Measurements from ENCODE around the gene CRMP1.

The CRMP1 gene

DNA sequence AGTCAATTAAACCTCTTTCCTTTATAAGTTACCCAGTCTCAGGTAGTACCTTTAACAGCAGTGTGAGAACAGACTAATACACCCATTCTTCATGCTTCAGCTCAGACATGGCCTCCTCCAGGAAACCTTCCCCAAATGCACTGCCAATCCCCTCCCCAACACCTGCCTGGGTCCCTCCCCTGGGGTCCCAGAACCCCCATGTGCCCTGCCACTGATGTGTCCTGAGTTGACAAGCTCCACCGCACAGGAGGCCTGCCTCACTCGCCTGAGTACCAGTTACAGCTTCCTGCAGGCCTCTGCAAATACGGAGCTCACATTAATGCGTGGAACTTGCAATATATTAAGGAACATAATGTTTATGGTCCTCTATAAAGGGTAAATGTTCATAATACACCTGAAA is 34.9 kb upstream of the CRMP1 start:
- Histone ChIP-seq H3K4ac (ENCODE audit: low read depth, low read length) (no peak overlapping the region), H3K4me1 (ENCODE audit: control insufficient read depth, low read depth, low read length) (no peaks in the 10 kb centered on the region), H3K79me1 (ENCODE audit: low read length) (no peaks in the 10 kb centered on the region), H3K27me3 (ENCODE audit: insufficient read depth, low read length, poor library complexity) (no peaks in the 10 kb centered on the region), H3K36me3 (ENCODE audit: control insufficient read depth, insufficient read depth, low read length) (no peaks in the 10 kb centered on the region), H2BK15ac (replicated peaks; ENCODE audit: low read depth) (no peak overlapping the region), H2BK120ac (ENCODE audit: low read depth, low read length) (no peak overlapping the region), H3K4me2 (ENCODE audit: low read length) (no peak overlapping the region), H4K5ac (ENCODE audit: low read length) (no peak overlapping the region), H3K79me2 (ENCODE audit: control insufficient read depth, insufficient read depth, low read length) (no peaks in the 10 kb centered on the region), H2BK5ac (ENCODE audit: low read length) (no peak overlapping the region), H3K9ac (ENCODE audit: low read length) (no peak overlapping the region), H3K27ac (ENCODE audit: low read depth, low read length) (no peak overlapping the region), H3K23ac (ENCODE audit: low read length) (no peak overlapping the region), H3K56ac (ENCODE audit: low read length) (no peak overlapping the region), H3K4me3 (ENCODE audit: low read length) (no peak overlapping the region), H2AK5ac (ENCODE audit: low read length) (no peak overlapping the region), H3K18ac (ENCODE audit: low read length) (no peak overlapping the region), H4K8ac (ENCODE audit: low read depth, low read length) (no peak overlapping the region)
- DNase-seq = no peak
- WGBS (ENCODE audit: extremely low coverage, insufficient coverage, low lambda C conversion rate) = no CpG with 5 or more reads among the region's 4 CpGs

GRCh38 chr4:5927116-5927515 is 34.2 kb upstream of the CRMP1 start:
- Histone ChIP-seq H3K4me2 (ENCODE audit: low read length) (no peak overlapping the region), H3K9ac (ENCODE audit: low read length) (no peak overlapping the region), H2AK5ac (ENCODE audit: low read length) (no peak overlapping the region), H3K56ac (ENCODE audit: low read length) (no peak overlapping the region), H3K27ac (ENCODE audit: low read depth, low read length) (no peak overlapping the region), H4K8ac (ENCODE audit: low read depth, low read length) (no peak overlapping the region), H3K4ac (ENCODE audit: low read depth, low read length) (no peak overlapping the region), H3K4me1 (ENCODE audit: control insufficient read depth, low read depth, low read length) (no peaks in the 10 kb centered on the region), H3K79me1 (ENCODE audit: low read length) (no peaks in the 10 kb centered on the region), H3K4me3 (ENCODE audit: low read length) (no peak overlapping the region), H3K79me2 (ENCODE audit: control insufficient read depth, insufficient read depth, low read length) (no peaks in the 10 kb centered on the region), H4K5ac (ENCODE audit: low read length) (no peak overlapping the region), H3K27me3 (ENCODE audit: insufficient read depth, low read length, poor library complexity) (no peaks in the 10 kb centered on the region), H3K18ac (ENCODE audit: low read length) (no peak overlapping the region), H2BK5ac (ENCODE audit: low read length) (no peak overlapping the region), H2BK120ac (ENCODE audit: low read depth, low read length) (no peak overlapping the region), H2BK15ac (replicated peaks; ENCODE audit: low read depth) (no peak overlapping the region), H3K36me3 (ENCODE audit: control insufficient read depth, insufficient read depth, low read length) (no peaks in the 10 kb centered on the region), H3K23ac (ENCODE audit: low read length) (no peak overlapping the region)
- no CpG with 5 or more reads among the region's 3 CpGs for WGBS (ENCODE audit: extremely low coverage, insufficient coverage, low lambda C conversion rate)
- DNase-seq = no peak

DNA sequence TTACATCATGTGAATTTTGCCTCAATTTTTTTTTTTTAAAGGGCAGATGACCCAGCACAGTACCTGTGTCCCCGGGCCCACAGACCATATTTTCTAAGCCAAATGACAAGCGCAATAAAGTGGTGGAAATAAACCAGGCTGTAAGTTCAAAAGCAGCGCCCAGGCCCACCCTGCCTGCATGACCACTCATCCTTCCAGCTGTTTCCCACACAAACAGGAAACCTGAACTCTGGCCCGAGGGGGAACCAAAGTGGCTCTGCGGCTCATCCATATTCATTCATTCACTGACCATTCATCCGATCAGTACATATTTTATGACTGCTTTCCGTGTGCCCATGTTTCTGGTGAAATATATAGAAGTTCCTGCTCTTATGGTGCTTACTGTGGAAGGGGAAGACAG is 33.7 kb upstream of the CRMP1 start:
- Histone ChIP-seq H2BK120ac (ENCODE audit: low read depth, low read length) (no peak overlapping the region), H3K4me2 (ENCODE audit: low read length) (no peak overlapping the region), H3K36me3 (ENCODE audit: control insufficient read depth, insufficient read depth, low read length) (no peaks in the 10 kb centered on the region), H2BK5ac (ENCODE audit: low read length) (no peak overlapping the region), H3K27me3 (ENCODE audit: insufficient read depth, low read length, poor library complexity) (no peaks in the 10 kb centered on the region), H3K23ac (ENCODE audit: low read length) (no peak overlapping the region), H3K4me1 (ENCODE audit: control insufficient read depth, low read depth, low read length) (no peaks in the 10 kb centered on the region), H3K79me1 (ENCODE audit: low read length) (no peaks in the 10 kb centered on the region), H3K27ac (ENCODE audit: low read depth, low read length) (no peak overlapping the region), H3K79me2 (ENCODE audit: control insufficient read depth, insufficient read depth, low read length) (no peaks in the 10 kb centered on the region), H3K4me3 (ENCODE audit: low read length) (no peak overlapping the region), H4K5ac (ENCODE audit: low read length) (no peak overlapping the region), H2BK15ac (replicated peaks; ENCODE audit: low read depth) (no peak overlapping the region), H4K8ac (ENCODE audit: low read depth, low read length) (no peak overlapping the region), H3K56ac (ENCODE audit: low read length) (no peak overlapping the region), H3K9ac (ENCODE audit: low read length) (no peak overlapping the region), H2AK5ac (ENCODE audit: low read length) (no peak overlapping the region), H3K4ac (ENCODE audit: low read depth, low read length) (no peak overlapping the region), H3K18ac (ENCODE audit: low read length) (no peak overlapping the region)
- DNase-seq = no peak
- WGBS (ENCODE audit: extremely low coverage, insufficient coverage, low lambda C conversion rate) = no CpG with 5 or more reads among the region's 7 CpGs

DNA sequence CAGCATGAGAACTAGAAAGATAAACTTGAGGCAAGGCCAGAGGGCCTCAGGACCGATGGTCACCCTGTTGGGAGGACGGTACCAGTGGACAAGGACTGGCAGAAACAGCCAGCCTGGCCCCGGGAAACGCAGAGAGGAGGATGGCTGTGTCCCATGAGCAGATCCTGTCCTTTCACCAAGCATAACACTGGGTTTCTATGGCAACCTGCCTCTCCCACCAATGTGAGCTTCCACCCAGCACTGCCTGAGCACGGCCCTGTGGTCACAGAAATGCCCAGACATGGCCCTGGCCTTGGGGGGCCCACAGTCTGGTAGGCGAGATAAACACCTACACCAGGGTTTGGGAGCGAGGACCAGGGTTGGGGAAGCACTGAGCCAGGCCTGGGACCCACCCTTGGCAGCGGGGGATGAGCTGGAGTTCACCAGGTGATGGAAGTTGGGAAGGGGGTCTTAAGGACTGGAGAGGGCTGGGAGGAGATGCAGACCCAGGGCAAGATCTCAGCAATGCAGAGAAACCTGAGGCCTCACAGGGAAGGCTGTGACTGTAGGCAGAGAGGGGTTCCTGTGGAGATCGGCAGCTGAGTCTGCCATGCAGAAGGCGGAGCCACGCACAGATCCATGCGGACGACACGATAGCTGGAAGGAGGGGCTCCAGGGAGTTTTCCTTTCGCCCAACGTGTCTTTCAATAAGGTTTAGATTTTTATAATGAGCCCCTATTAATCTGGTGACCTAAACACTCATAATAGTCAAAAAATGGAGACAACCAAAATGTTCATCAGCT is 32.7 kb upstream of the CRMP1 start:
- no peaks in the 10 kb centered on the region for H3K27me3 ChIP-seq (ENCODE audit: insufficient read depth, low read length, poor library complexity)

GRCh38 chr4:5924461-5925125 is 31.7 kb upstream of the CRMP1 start:
- H2BK5ac ChIP-seq (ENCODE audit: low read length) = no peak overlapping the region
- H2AK5ac ChIP-seq (ENCODE audit: low read length) = no peak overlapping the region
- no peak overlapping the region for H3K23ac ChIP-seq (ENCODE audit: low read length)
- H3K79me1 ChIP-seq (ENCODE audit: low read length) = no peaks in the 10 kb centered on the region
- H2BK15ac ChIP-seq (replicated peaks; ENCODE audit: low read depth) = no peak overlapping the region
- no peak for DNase-seq
- no peak overlapping the region for H2BK120ac ChIP-seq (ENCODE audit: low read depth, low read length)
- no peak overlapping the region for H3K9ac ChIP-seq (ENCODE audit: low read length)
- H3K79me2 ChIP-seq (ENCODE audit: control insufficient read depth, insufficient read depth, low read length) = no peaks in the 10 kb centered on the region
- no peak overlapping the region for H3K27ac ChIP-seq (ENCODE audit: low read depth, low read length)
- H4K5ac ChIP-seq (ENCODE audit: low read length) = no peak overlapping the region
- no peak overlapping the region for H4K8ac ChIP-seq (ENCODE audit: low read depth, low read length)
- H3K18ac ChIP-seq (ENCODE audit: low read length) = no peak overlapping the region
- H3K36me3 ChIP-seq (ENCODE audit: control insufficient read depth, insufficient read depth, low read length) = no peaks in the 10 kb centered on the region
- H3K4ac ChIP-seq (ENCODE audit: low read depth, low read length) = no peak overlapping the region
- no peak overlapping the region for H3K4me2 ChIP-seq (ENCODE audit: low read length)
- no peaks in the 10 kb centered on the region for H3K4me1 ChIP-seq (ENCODE audit: control insufficient read depth, low read depth, low read length)
- H3K4me3 ChIP-seq (ENCODE audit: low read length) = no peak overlapping the region
- no peaks in the 10 kb centered on the region for H3K27me3 ChIP-seq (ENCODE audit: insufficient read depth, low read length, poor library complexity)
- H3K56ac ChIP-seq (ENCODE audit: low read length) = no peak overlapping the region
- no CpG with 5 or more reads among the region's 12 CpGs for WGBS (ENCODE audit: extremely low coverage, insufficient coverage, low lambda C conversion rate)

More for the DNA sequence above, 32.7 kb upstream of the CRMP1 start:
- no peaks in the 10 kb centered on the region for H3K4me1 ChIP-seq (ENCODE audit: control insufficient read depth, low read depth, low read length)
- H3K4ac ChIP-seq (ENCODE audit: low read depth, low read length) = no peak overlapping the region
- H3K9ac ChIP-seq (ENCODE audit: low read length) = no peak overlapping the region
- H3K18ac ChIP-seq (ENCODE audit: low read length) = no peak overlapping the region
- no peaks in the 10 kb centered on the region for H3K79me2 ChIP-seq (ENCODE audit: control insufficient read depth, insufficient read depth, low read length)
- no peak overlapping the region for H2AK5ac ChIP-seq (ENCODE audit: low read length)
- H3K36me3 ChIP-seq (ENCODE audit: control insufficient read depth, insufficient read depth, low read length) = no peaks in the 10 kb centered on the region
- no peak overlapping the region for H2BK5ac ChIP-seq (ENCODE audit: low read length)
- no peak overlapping the region for H2BK120ac ChIP-seq (ENCODE audit: low read depth, low read length)
- H3K56ac ChIP-seq (ENCODE audit: low read length) = no peak overlapping the region
- H3K79me1 ChIP-seq (ENCODE audit: low read length) = no peaks in the 10 kb centered on the region
- no peak overlapping the region for H3K4me2 ChIP-seq (ENCODE audit: low read length)
- no peak for DNase-seq
- H3K23ac ChIP-seq (ENCODE audit: low read length) = no peak overlapping the region
- no peak overlapping the region for H3K4me3 ChIP-seq (ENCODE audit: low read length)
- H4K5ac ChIP-seq (ENCODE audit: low read length) = no peak overlapping the region
- H4K8ac ChIP-seq (ENCODE audit: low read depth, low read length) = no peak overlapping the region
- WGBS (ENCODE audit: extremely low coverage, insufficient coverage, low lambda C conversion rate) = no CpG with 5 or more reads among the region's 16 CpGs
- no peak overlapping the region for H3K27ac ChIP-seq (ENCODE audit: low read depth, low read length)
- no peak overlapping the region for H2BK15ac ChIP-seq (replicated peaks; ENCODE audit: low read depth)
